RPMI7951 (cell line): Measurements from ENCODE around the gene CCDC73. TPM values are rescaled to one million over a fixed set of nuclear protein-coding genes. Genes with fewer than 3 reads are reported as not detected.
A peak's percentile ranks its signal among the peaks of the same experiment; 100 is the strongest.
"Not testable (repeated sequence)": the region's sequence is repeated elsewhere in the genome, so short reads cannot be mapped to it uniquely, and the experiment has no call there.

Experiments
- DNase-seq: peaks from one replicate; pipeline ENCODE4 v3.0.0-alpha.2; 2012; ENCODE audit warnings: low read depth
- total RNA-seq: library from RNA; depleted of rRNA; stranded (reverse); fragments of >200 nt; shearing (Covaris generic); gene quantifications from 2 replicates; pipeline ENCODE4 v1.2.3, GENCODE V29; 2014; rRNA removed

CCDC73 gene
- total RNA-seq: 0.10 TPM in 1 of 2 replicates, not detected in the other

GRCh38 chr11:32794439-32794838 is at the start of gene CCDC73:
Gene CCDC73 (minus strand): TSS chr11:32794662. CDS start chr11:32760243, 34,419 bp downstream.
- no peak for DNase-seq

- no peak for DNase-seq
Measured at GRCh38 chr11:32843544-32843943, 49.1 kb upstream of the CCDC73 start.

- DNase-seq: no peak
Measured at GRCh38 chr11:32840587-32840986, 46.1 kb upstream of the CCDC73 start.

GRCh38 chr11:32839308-32839707 is 44.8 kb upstream of the CCDC73 start:
- no peak for DNase-seq

- DNase-seq: no peak
Measured at GRCh38 chr11:32838505-32839274, 44.2 kb upstream of the CCDC73 start.

GRCh38 chr11:32836946-32837345 is 42.5 kb upstream of the CCDC73 start:
- DNase-seq: no peak

GRCh38 chr11:32833921-32834320 is 39.5 kb upstream of the CCDC73 start:
- DNase-seq: no peak

GRCh38 chr11:32831221-32831620 is 36.8 kb upstream of the CCDC73 start:
- DNase-seq: no peak

- DNase-seq: no peak
Measured at GRCh38 chr11:32830796-32831195, 36.3 kb upstream of the CCDC73 start.

GRCh38 chr11:32830413-32830738 is 35.9 kb upstream of the CCDC73 start:
- peak; percentile 9 for DNase-seq

- DNase-seq: peak; percentile 40
Measured at GRCh38 chr11:32829680-32830412, 35.4 kb upstream of the CCDC73 start, which contains the start of gene PRRG4. Gene PRRG4 (plus strand): TSS chr11:32829927. CDS start chr11:32830530, 603 bp downstream.

GRCh38 chr11:32829157-32829679 is 34.8 kb upstream of the CCDC73 start:
- DNase-seq: peak; percentile 15

GRCh38 chr11:32827276-32827675 is 32.8 kb upstream of the CCDC73 start:
- DNase-seq: no peak

GRCh38 chr11:32826113-32826512 is 31.7 kb upstream of the CCDC73 start:
- DNase-seq: no peak

GRCh38 chr11:32823617-32824016 is 29.2 kb upstream of the CCDC73 start:
- not testable (repeated sequence) for DNase-seq

- DNase-seq: no peak
Measured at GRCh38 chr11:32821917-32822560, 27.6 kb upstream of the CCDC73 start.

- peak; percentile 24 for DNase-seq
Measured at GRCh38 chr11:32821517-32821916, 27.1 kb upstream of the CCDC73 start.

GRCh38 chr11:32820497-32820896 is 26.0 kb upstream of the CCDC73 start:
- DNase-seq: no peak

GRCh38 chr11:32819187-32819586 is 24.7 kb upstream of the CCDC73 start:
- DNase-seq: no peak

- no peak for DNase-seq
Measured at GRCh38 chr11:32817852-32818183, 23.4 kb upstream of the CCDC73 start.

- DNase-seq: no peak
Measured at GRCh38 chr11:32817181-32817851, 22.9 kb upstream of the CCDC73 start.

- peak; percentile 60 for DNase-seq
Measured at GRCh38 chr11:32809313-32809712, 14.9 kb upstream of the CCDC73 start.
